H1 (cell line): ENCODE results near the gene SORCS3. TPM values are rescaled to one million over a fixed set of nuclear protein-coding genes. Genes with fewer than 3 reads are reported as not detected.

Experiments used
- CTCF ChIA-PET: fragments of 300-600 bp; sonication (Branson Sonifier 250); formaldehyde crosslinking; loops from one replicate; lab custom pipeline; 2021; ENCODE audit not compliant: partially characterized antibody; lab: Charles Lee
- POLR2A ChIA-PET: fragments of 300-600 bp; sonication (Branson Sonifier 250); formaldehyde crosslinking; loops from one replicate; lab custom pipeline; 2021; ENCODE audit warnings: inconsistent platforms; ENCODE audit not compliant: partially characterized antibody; lab: Charles Lee
- DNase-seq, 2 experiments: peaks; one replicate each; pipeline versions ENCODE4 v3.0.0 to v3.0.0-alpha.2; 2010 to 2022; ENCODE audit warnings: low spot score in 2 of 2, low read depth in 1 of 2, mixed read lengths in 1 of 2
- FAIRE-seq: peaks from 2 replicates; lab custom pipeline; 2011; peaks lifted over from hg19 to GRCh38; lab: Jason Lieb, UNC
- H2AFZ ChIP-seq: 2 replicates; pipeline ENCODE4 v1.8.1; 2012; ENCODE audit warnings: low read length, inconsistent platforms
- H2AK5ac ChIP-seq: 2 replicates; pipeline ENCODE4 v1.6.1; 2013; ENCODE audit warnings: low read depth, low read length
- H2BK120ac ChIP-seq: replicated peaks from 2 replicates; pipeline ENCODE3; 2013; ENCODE audit warnings: low read depth, low read length, inconsistent platforms
- H2BK12ac ChIP-seq: 2 replicates; pipeline ENCODE4 v1.6.1; 2013; ENCODE audit warnings: low read depth, low read length
- H2BK15ac ChIP-seq: 2 replicates; pipeline ENCODE4 v1.6.1; 2013; ENCODE audit warnings: low read length
- H2BK20ac ChIP-seq: 2 replicates; pipeline ENCODE4 v1.6.1; 2013; ENCODE audit warnings: low read length
- H2BK5ac ChIP-seq: 2 replicates; pipeline ENCODE4 v1.6.1; 2013; ENCODE audit warnings: low read depth, low read length
- H3K14ac ChIP-seq: 2 replicates; pipeline ENCODE4 v1.6.1; 2013; ENCODE audit warnings: inconsistent platforms; ENCODE audit not compliant: insufficient read length
- H3K18ac ChIP-seq: 2 replicates; pipeline ENCODE4 v1.6.1; 2013; ENCODE audit warnings: low read length; ENCODE audit errors: extremely low read depth
- H3K23ac ChIP-seq: 2 replicates; pipeline ENCODE4 v1.6.1; 2013; ENCODE audit warnings: inconsistent platforms; ENCODE audit not compliant: insufficient read length
- H3K23me2 ChIP-seq: 2 replicates; pipeline ENCODE4 v1.6.1; 2013; ENCODE audit warnings: low read depth, low read length
- H3K27ac ChIP-seq: 2 replicates; pipeline ENCODE4 v1.6.1; 2011; ENCODE audit warnings: low read depth, low read length, inconsistent platforms
- H3K27me3 ChIP-seq, 4 experiments: replicated peaks in 1 of 4; 1 replicate in 1 of 4; 2 replicates in 3 of 4; pipeline versions ENCODE4 v1.6.1 to v1.8.1; 2011 to 2013; ENCODE audit warnings: low read length in 3 of 4, mild to moderate bottlenecking in 3 of 4, inconsistent platforms in 2 of 4, mixed read lengths in 2 of 4, moderate library complexity in 1 of 4; ENCODE audit not compliant: control insufficient read depth in 3 of 4, insufficient read depth in 3 of 4; ENCODE audit errors: extremely low read depth in 1 of 4
- H3K36me3 ChIP-seq, 4 experiments: 2 replicates each; pipeline versions ENCODE4 v1.6.1 to v1.8.1; 2011 to 2013; ENCODE audit warnings: mild to moderate bottlenecking in 4 of 4, low read length in 3 of 4, moderate library complexity in 2 of 4, control low read depth in 1 of 4, inconsistent platforms in 1 of 4; ENCODE audit not compliant: insufficient read depth in 4 of 4, control insufficient read depth in 2 of 4
- H3K4ac ChIP-seq: replicated peaks from 2 replicates; pipeline ENCODE3; 2013; ENCODE audit warnings: low read length, low read depth, mixed read lengths, inconsistent platforms; ENCODE audit not compliant: insufficient read length
- H3K4me1 ChIP-seq, 4 experiments: replicated peaks in 1 of 4; 1 replicate in 1 of 4; 2 replicates in 3 of 4; pipeline versions ENCODE4 v1.6.1 to v1.8.1; 2011 to 2013; ENCODE audit warnings: low read length in 3 of 4, inconsistent platforms in 2 of 4, mixed read lengths in 1 of 4; ENCODE audit not compliant: insufficient read depth in 4 of 4, control insufficient read depth in 3 of 4
- H3K4me2 ChIP-seq, 2 experiments: 2 replicates each; pipeline versions ENCODE4 v1.6.1 to v1.8.1; 2011 to 2013; ENCODE audit warnings: low read depth in 2 of 2, low read length in 2 of 2, control low read depth in 1 of 2, inconsistent platforms in 1 of 2, mild to moderate bottlenecking in 1 of 2; ENCODE audit not compliant: insufficient read depth in 1 of 2
- H3K4me3 ChIP-seq, 4 experiments: fragments of 200-600, 300-600 bp in 1 of 4; sonication (generic), shearing (Covaris generic), sonication (Bioruptor Twin) in 1 of 4; 2 replicates each; pipeline versions ENCODE4 v1.5.1 to v1.8.1; 2011 to 2016; ENCODE audit warnings: low read length in 4 of 4, low read depth in 3 of 4, control low read depth in 2 of 4, inconsistent platforms in 2 of 4, mild to moderate bottlenecking in 2 of 4, mixed read lengths in 1 of 4, moderate library complexity in 1 of 4; ENCODE audit not compliant: insufficient read depth in 2 of 4; ENCODE audit errors: extremely low read depth in 1 of 4
- H3K56ac ChIP-seq: replicated peaks from 2 replicates; pipeline ENCODE3; 2013; ENCODE audit warnings: low read depth, mild to moderate bottlenecking, mixed read lengths, low read length, inconsistent platforms; ENCODE audit not compliant: insufficient read length
- H3K79me1 ChIP-seq: 2 replicates; pipeline ENCODE4 v1.6.1; 2013; ENCODE audit warnings: low read depth, low read length, control low read depth
- H3K79me2 ChIP-seq, 2 experiments: 2 replicates each; pipeline versions ENCODE4 v1.6.1 to v1.8.1; 2012 to 2013; ENCODE audit warnings: low read length in 2 of 2, mild to moderate bottlenecking in 2 of 2, inconsistent platforms in 1 of 2; ENCODE audit not compliant: insufficient read depth in 2 of 2, control insufficient read depth in 1 of 2
- H3K9ac ChIP-seq, 4 experiments: replicated peaks in 1 of 4; 1 replicate in 1 of 4; 2 replicates in 3 of 4; pipeline versions ENCODE4 v1.6.1 to v1.8.1; 2011 to 2013; ENCODE audit warnings: low read depth in 3 of 4, low read length in 3 of 4, control low read depth in 2 of 4, mild to moderate bottlenecking in 2 of 4, moderate library complexity in 2 of 4, inconsistent platforms in 1 of 4; ENCODE audit errors: extremely low read depth in 1 of 4
- H3K9me3 ChIP-seq, 2 experiments: 2 replicates each; pipeline versions ENCODE4 v1.6.1 to v1.8.1; 2012 to 2013; ENCODE audit warnings: mild to moderate bottlenecking in 2 of 2, moderate library complexity in 2 of 2, control low read depth in 1 of 2, inconsistent platforms in 1 of 2, low read depth in 1 of 2, low read length in 1 of 2, mixed read lengths in 1 of 2; ENCODE audit not compliant: insufficient read depth in 2 of 2
- H4K20me1 ChIP-seq, 2 experiments: replicated peaks in 1 of 2; 2 replicates each; pipeline versions ENCODE3 to v1.8.1; 2011 to 2013; ENCODE audit warnings: inconsistent platforms in 2 of 2, low read length in 2 of 2, mild to moderate bottlenecking in 1 of 2; ENCODE audit not compliant: insufficient read depth in 2 of 2, control insufficient read depth in 1 of 2
- H4K5ac ChIP-seq: 2 replicates; pipeline ENCODE4 v1.6.1; 2013; ENCODE audit warnings: low read length, low read depth, mixed read lengths, inconsistent platforms; ENCODE audit not compliant: insufficient read length
- H4K8ac ChIP-seq: 2 replicates; pipeline ENCODE4 v1.8.0; 2013; ENCODE audit warnings: mild to moderate bottlenecking, moderate library complexity, low read length, inconsistent platforms; ENCODE audit not compliant: insufficient read depth; ENCODE audit errors: extremely low read depth
- H4K91ac ChIP-seq: replicated peaks from 2 replicates; pipeline ENCODE3; 2013; ENCODE audit warnings: low read length, mixed read lengths, inconsistent platforms; ENCODE audit not compliant: insufficient read length
- ATF2 ChIP-seq: IDR thresholded peaks from 2 replicates; pipeline ENCODE4 v1.6.1; 2012; ENCODE audit warnings: low read length, inconsistent platforms
- CEBPB ChIP-seq: IDR thresholded peaks from 2 replicates; pipeline ENCODE4 v1.6.1; 2012; ENCODE audit warnings: low read depth, low read length
- CTBP2 ChIP-seq: IDR thresholded peaks from 2 replicates; pipeline ENCODE4 v1.7.0; 2011; ENCODE audit warnings: borderline replicate concordance, mild to moderate bottlenecking, moderate library complexity, mixed read lengths, low read length; ENCODE audit not compliant: insufficient read depth, insufficient read length
- EGR1 ChIP-seq: IDR thresholded peaks from 2 replicates; pipeline ENCODE4 v1.6.1; 2011; ENCODE audit warnings: low read depth, low read length, borderline replicate concordance
- NANOG ChIP-seq: IDR thresholded peaks from 2 replicates; pipeline ENCODE4 v1.6.1; 2011; ENCODE audit warnings: low read length, low read depth, mild to moderate bottlenecking, inconsistent platforms; ENCODE audit not compliant: insufficient read depth, poor library complexity, severe bottlenecking
- POLR2AphosphoS5 ChIP-seq: IDR thresholded peaks from 2 replicates; pipeline ENCODE4 v1.6.1; 2011; ENCODE audit warnings: low read depth, low read length
- SAP30 ChIP-seq: fragments of 300-600 bp; sonication (generic); IDR thresholded peaks from 2 replicates; pipeline ENCODE4 v1.7.1; 2012; ENCODE audit warnings: low read length, moderate library complexity, mild to moderate bottlenecking, inconsistent platforms; ENCODE audit not compliant: insufficient read depth, insufficient replicate concordance
- SIRT6 ChIP-seq: IDR thresholded peaks from one replicate; pipeline ENCODE4 v1.7.1; 2012; ENCODE audit warnings: low read length, inconsistent platforms
- TAF7 ChIP-seq: optimal IDR thresholded peaks from 2 replicates; pipeline ENCODE3; 2011; ENCODE audit warnings: low read depth, mild to moderate bottlenecking, inconsistent platforms, low read length, moderate library complexity, borderline replicate concordance
- TCF12 ChIP-seq: IDR thresholded peaks from 2 replicates; pipeline ENCODE4 v1.6.1; 2011; ENCODE audit warnings: low read depth, mild to moderate bottlenecking, low read length
- WGBS, 2 experiments: shearing (Covaris generic) in 1 of 2; methylation state at CpG; one replicate each; pipeline versions ENCODE4 v1.1.6 to v1.1.7; 2013 to 2015; ENCODE audit warnings: low lambda C conversion rate in 2 of 2, mixed read lengths in 2 of 2, inconsistent platforms in 1 of 2, low coverage in 1 of 2, missing lambda C conversion rate in 1 of 2; ENCODE audit not compliant: insufficient replicate concordance in 2 of 2, insufficient coverage in 1 of 2, insufficient read length in 1 of 2; ENCODE audit errors: extremely low coverage in 1 of 2, missing lambda C conversion rate in 1 of 2; 5-methylcytosine and 5-hydroxymethylcytosine counted together
- polyA plus RNA-seq, 7 experiments: library from polyadenylated mRNA; depleted of rRNA in 3 of 7; stranded (reverse) in 5 of 7; unstranded in 2 of 7; fragments of >200 nt in 5 of 7; fragments of 200-250 nt in 2 of 7; gene quantifications; 1 replicate in 5 of 7; 2 replicates in 1 of 7; 4 replicates in 1 of 7; pipeline versions ENCODE4 v1.2.1 to v1.2.3, GENCODE V29; 2011 to 2013; ENCODE audit warnings: missing spikeins in 2 of 7, mixed read lengths in 2 of 7
- total RNA-seq: library from RNA; stranded (reverse); fragmentation: NEBNext Ultra II Directional; extraction: Animal tissue kit (Norgen Biotek cat#: 25700); gene quantifications from 2 replicates; pipeline ENCODE4 v1.2.1, GENCODE V29; 2021
- TF ChIP-seq, protein P1 (sequence below): IDR thresholded peaks from 2 replicates; pipeline ENCODE4 v1.6.1; 2012; ENCODE audit warnings: inconsistent platforms

SORCS3 gene
- total and polyA plus RNA-seq, 2 of the 8 experiments (the other 6 are each of a cell fraction or from before 2014, with no cell fraction given): 0.26 to 0.88 TPM

DNA sequence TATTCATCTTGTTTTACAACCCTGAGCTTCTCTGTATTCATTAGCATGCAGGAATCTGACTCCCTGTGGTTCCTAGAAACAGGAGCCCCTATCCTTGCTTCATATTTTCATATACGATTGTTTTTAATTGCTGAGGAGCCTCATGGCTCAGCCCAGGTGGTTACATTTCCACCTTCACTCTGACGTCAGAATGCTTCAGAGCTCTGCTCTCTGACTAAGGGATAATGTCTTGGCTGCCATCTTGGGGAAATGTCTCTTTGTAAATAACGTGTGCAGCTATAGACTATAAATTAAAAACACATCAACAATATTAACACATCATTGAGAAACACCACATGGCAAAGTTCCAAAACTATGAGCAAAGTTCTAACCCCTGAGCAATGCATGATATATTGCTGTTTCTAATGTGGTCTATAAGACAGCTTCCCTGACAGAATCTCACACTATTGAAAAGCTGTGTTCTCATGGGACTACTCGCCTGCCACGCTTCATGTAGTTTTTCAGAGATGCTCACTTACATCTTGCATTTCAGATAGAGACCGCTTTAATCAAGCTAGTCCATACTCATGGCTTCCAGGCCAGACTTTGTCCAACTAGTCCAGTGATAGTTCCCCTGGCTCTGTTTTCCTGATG lies 227.0 kb downstream of the SORCS3 start:
- H3K4me3 ChIP-seq: no peak overlapping the region
- 88% methylated on average over 6 of the region's 6 CpGs; no CpG with 5 or more reads in 1 of the 2 experiments for WGBS, 2 experiments
- no peak overlapping the region for H3K14ac ChIP-seq
- H4K5ac ChIP-seq: no peak overlapping the region
- no peaks in the 10 kb centered on the region for H3K79me2 ChIP-seq
- H3K36me3 ChIP-seq: no peaks in the 10 kb centered on the region
- no peak overlapping the region for H3K56ac ChIP-seq
- H2BK20ac ChIP-seq: no peak overlapping the region
- FAIRE-seq (no peak), DNase-seq (no peak)
- no peak overlapping the region for H2BK12ac ChIP-seq
- H3K27me3 ChIP-seq: no peaks in the 10 kb centered on the region
- H3K4me1 ChIP-seq: peaks cover 0 to 6% (median under 1%) of the 10 kb centered on the region in 4 experiments; a peak in 3 of 7 replicates
- no peak overlapping the region for H3K18ac ChIP-seq
- no peak overlapping the region for H2AFZ ChIP-seq
- no peak overlapping the region for H4K8ac ChIP-seq
- no peak overlapping the region for H2AK5ac ChIP-seq
- H2BK5ac ChIP-seq: no peak overlapping the region
- H3K23ac ChIP-seq: no peak overlapping the region
- no peak overlapping the region for H3K4ac ChIP-seq
- no peaks in the 10 kb centered on the region for H3K79me1 ChIP-seq
- H4K20me1 ChIP-seq: no peaks in the 10 kb centered on the region
- ChIA-PET CTCF (interaction anchor here (1.4 kb wide), 1 partner anchor 38 kb away, joined by 4 read pairs; no protein-coding TSS in a partner anchor), POLR2A (interaction anchor here (0.7 kb wide), 1 partner anchor 19 kb away, joined by 3 read pairs; no protein-coding TSS in a partner anchor)
- H3K4me2 ChIP-seq: no peak overlapping the region
- no peak overlapping the region for H3K9ac ChIP-seq
- no peaks in the 10 kb centered on the region for H3K23me2 ChIP-seq
- H3K9me3 ChIP-seq: no peaks in the 10 kb centered on the region
- no peak overlapping the region for H3K27ac ChIP-seq
- H2BK120ac ChIP-seq: no peak overlapping the region
- no peak overlapping the region for H4K91ac ChIP-seq
- H2BK15ac ChIP-seq: no peak overlapping the region
- TF ChIP-seq CTBP2: no peak
- no peak for TF ChIP-seq ATF2
- no peak for TF ChIP-seq POLR2AphosphoS5
- no peak for TF ChIP-seq SIRT6
- TF ChIP-seq CEBPB: no peak
- TF ChIP-seq TAF7: no peak
- TF ChIP-seq SAP30: no peak
- no peak for TF ChIP-seq EGR1
- TF ChIP-seq TCF12: no peak
- TF ChIP-seq NANOG: no peak
- TF ChIP-seq, protein P1, sequence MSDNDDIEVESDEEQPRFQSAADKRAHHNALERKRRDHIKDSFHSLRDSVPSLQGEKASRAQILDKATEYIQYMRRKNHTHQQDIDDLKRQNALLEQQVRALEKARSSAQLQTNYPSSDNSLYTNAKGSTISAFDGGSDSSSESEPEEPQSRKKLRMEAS: no peak
